AG04450 (cell line): ENCODE data around the gene RIMBP3B. TPM values are rescaled to one million over a fixed set of nuclear protein-coding genes. Genes with fewer than 3 reads are reported as not detected.
"Not testable (repeated sequence)": the region's sequence is repeated elsewhere in the genome, so short reads cannot be mapped to it uniquely, and the experiment has no call there.

Source experiments
- CTCF ChIA-PET: fragments of 300-600, 350-600 bp; formaldehyde crosslinking; extraction: SDS; loops from one replicate; lab custom pipeline; 2022; ENCODE audit warnings: antibody characterized with exemption, inconsistent platforms; lab: Charles Lee
- POLR2A ChIA-PET: fragments of 350-600 bp; formaldehyde crosslinking; extraction: SDS; loops from one replicate; lab custom pipeline; 2021; ENCODE audit warnings: antibody characterized with exemption, inconsistent platforms; lab: Yijun Ruan, JAX
- DNase-seq: peaks from one replicate; pipeline ENCODE4 v3.0.0-alpha.2; 2011; ENCODE audit warnings: low read depth, low spot score
- H3K27ac ChIP-seq: one replicate; pipeline ENCODE4 v1.5.1; 2012; ENCODE audit warnings: low read depth, low read length, control low read depth
- H3K27me3 ChIP-seq: one replicate; pipeline ENCODE4 v1.6.0; 2012; ENCODE audit warnings: low read length; ENCODE audit not compliant: control insufficient read depth, insufficient read depth
- H3K4me3 ChIP-seq: 2 replicates; pipeline ENCODE4 v1.5.1; 2011; ENCODE audit warnings: mild to moderate bottlenecking, low read depth, low read length, control low read depth
- H3K9me3 ChIP-seq: 2 replicates; pipeline ENCODE4 v1.5.1; 2012; ENCODE audit warnings: low read length; ENCODE audit not compliant: control insufficient read depth, insufficient read depth
- polyA plus RNA-seq: library from polyadenylated mRNA; depleted of rRNA; stranded (reverse); fragments of >200 nt; gene quantifications from 2 replicates; pipeline ENCODE4 v1.2.3, GENCODE V29; 2011

The RIMBP3B gene
- polyA plus RNA-seq, 1 experiment: 0.14 TPM

GRCh38 chr22:21389480-21389879 is 5.9 kb downstream of the RIMBP3B start:
- H3K4me3 ChIP-seq, CTCF ChIA-PET, H3K9me3 ChIP-seq, POLR2A ChIA-PET, H3K27me3 ChIP-seq, DNase-seq, H3K27ac ChIP-seq: not testable (repeated sequence)

- H3K4me3 ChIP-seq, CTCF ChIA-PET, H3K27ac ChIP-seq, H3K9me3 ChIP-seq, H3K27me3 ChIP-seq, DNase-seq, POLR2A ChIA-PET: not testable (repeated sequence)
Measured at GRCh38 chr22:21390013-21390412, 6.5 kb downstream of the RIMBP3B start.

- H3K4me3 ChIP-seq, H3K27ac ChIP-seq, H3K9me3 ChIP-seq, CTCF ChIA-PET, DNase-seq, H3K27me3 ChIP-seq, POLR2A ChIA-PET: not testable (repeated sequence)
Measured at GRCh38 chr22:21394613-21395012, 11.1 kb downstream of the RIMBP3B start.

- DNase-seq, H3K27me3 ChIP-seq, H3K27ac ChIP-seq, H3K9me3 ChIP-seq, H3K4me3 ChIP-seq, CTCF ChIA-PET, POLR2A ChIA-PET: not testable (repeated sequence)
Measured at GRCh38 chr22:21401197-21401969, 17.8 kb downstream of the RIMBP3B start.

- DNase-seq, H3K4me3 ChIP-seq, CTCF ChIA-PET, H3K27me3 ChIP-seq, H3K9me3 ChIP-seq, POLR2A ChIA-PET, H3K27ac ChIP-seq: not testable (repeated sequence)
Measured at GRCh38 chr22:21402763-21403314, 19.3 kb downstream of the RIMBP3B start.

GRCh38 chr22:21407139-21407538 is 23.6 kb downstream of the RIMBP3B start:
- H3K27ac ChIP-seq, POLR2A ChIA-PET, H3K9me3 ChIP-seq, DNase-seq, CTCF ChIA-PET, H3K27me3 ChIP-seq, H3K4me3 ChIP-seq: not testable (repeated sequence)

- H3K27me3 ChIP-seq, H3K9me3 ChIP-seq, H3K27ac ChIP-seq, H3K4me3 ChIP-seq, DNase-seq, POLR2A ChIA-PET, CTCF ChIA-PET: not testable (repeated sequence)
Measured at GRCh38 chr22:21407792-21408191, 24.2 kb downstream of the RIMBP3B start.

GRCh38 chr22:21416375-21416774 is 32.8 kb downstream of the RIMBP3B start:
- CTCF ChIA-PET, H3K4me3 ChIP-seq, H3K27me3 ChIP-seq, H3K9me3 ChIP-seq, POLR2A ChIA-PET, DNase-seq, H3K27ac ChIP-seq: not testable (repeated sequence)

- CTCF ChIA-PET, H3K27me3 ChIP-seq, POLR2A ChIA-PET, H3K9me3 ChIP-seq, H3K27ac ChIP-seq, DNase-seq: not testable (repeated sequence)
- peak within 1 kb of the TSS; percentile 58 for H3K4me3 ChIP-seq
Measured at GRCh38 chr22:21417227-21417746, 33.7 kb downstream of the RIMBP3B start, which contains the start of gene HIC2. Gene HIC2 (plus strand): TSS chr22:21417371. CDS start chr22:21442832, 25,461 bp downstream.

GRCh38 chr22:21417853-21418252 is 34.3 kb downstream of the RIMBP3B start:
- H3K4me3 ChIP-seq: peak overlapping the region; percentile 58
- H3K9me3 ChIP-seq, H3K27me3 ChIP-seq, DNase-seq, CTCF ChIA-PET, H3K27ac ChIP-seq, POLR2A ChIA-PET: not testable (repeated sequence)

GRCh38 chr22:21418974-21419638 is 35.6 kb downstream of the RIMBP3B start:
- H3K27ac ChIP-seq, H3K9me3 ChIP-seq, DNase-seq, CTCF ChIA-PET, H3K27me3 ChIP-seq, POLR2A ChIA-PET, H3K4me3 ChIP-seq: not testable (repeated sequence)
